ENCODE results near the gene THRA.

The THRA gene

GRCh38 chr17:40099619-40100418 lies 37.1 kb downstream of the THRA start:
- DNase-seq (ENCODE audit: low read depth), result no peak

- DNase-seq (ENCODE audit: low read depth), result no peak
Observed at GRCh38 chr17:40100419-40100668, 37.6 kb downstream of the THRA start, which contains the start of gene NR1D1. Gene NR1D1 (minus strand): TSS chr17:40100589. CDS start chr17:40100094, 495 bp downstream.

DNA sequence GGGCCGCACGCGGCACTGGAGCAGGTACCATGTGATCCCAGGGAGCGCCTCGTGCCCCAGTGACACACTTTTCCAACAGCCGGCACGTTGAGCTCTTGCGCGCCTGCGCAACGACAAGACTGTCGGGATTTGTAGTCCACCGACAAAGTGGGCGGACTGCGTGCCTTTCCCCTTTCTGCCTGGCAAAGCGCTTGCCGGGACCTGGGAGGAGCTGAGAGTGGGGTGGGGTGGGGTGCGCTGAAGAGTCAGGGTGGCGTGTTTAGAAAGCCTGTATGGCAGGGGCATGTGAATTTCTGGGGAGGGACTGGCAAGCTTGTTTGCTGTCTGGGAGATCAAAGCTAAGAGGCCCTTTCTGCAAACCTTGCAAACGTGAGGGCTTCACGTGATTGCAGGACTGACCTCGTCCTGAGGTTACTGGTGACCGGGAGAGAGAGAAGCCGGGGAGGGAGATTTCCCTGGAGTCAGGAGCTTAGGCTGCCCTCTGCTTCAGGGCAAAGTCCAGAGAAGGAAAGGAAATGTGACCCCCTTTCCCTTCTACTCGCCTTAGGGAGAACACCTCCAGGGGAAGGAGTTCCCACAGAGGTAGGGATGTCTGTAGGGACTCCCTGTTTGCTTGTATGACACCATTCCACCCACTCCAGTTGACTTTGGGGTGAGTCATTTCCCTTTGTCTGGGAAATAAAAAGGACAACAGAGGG lies 38.1 kb downstream of the THRA start:
- peak; percentile 85 for DNase-seq (ENCODE audit: low read depth)

DNA sequence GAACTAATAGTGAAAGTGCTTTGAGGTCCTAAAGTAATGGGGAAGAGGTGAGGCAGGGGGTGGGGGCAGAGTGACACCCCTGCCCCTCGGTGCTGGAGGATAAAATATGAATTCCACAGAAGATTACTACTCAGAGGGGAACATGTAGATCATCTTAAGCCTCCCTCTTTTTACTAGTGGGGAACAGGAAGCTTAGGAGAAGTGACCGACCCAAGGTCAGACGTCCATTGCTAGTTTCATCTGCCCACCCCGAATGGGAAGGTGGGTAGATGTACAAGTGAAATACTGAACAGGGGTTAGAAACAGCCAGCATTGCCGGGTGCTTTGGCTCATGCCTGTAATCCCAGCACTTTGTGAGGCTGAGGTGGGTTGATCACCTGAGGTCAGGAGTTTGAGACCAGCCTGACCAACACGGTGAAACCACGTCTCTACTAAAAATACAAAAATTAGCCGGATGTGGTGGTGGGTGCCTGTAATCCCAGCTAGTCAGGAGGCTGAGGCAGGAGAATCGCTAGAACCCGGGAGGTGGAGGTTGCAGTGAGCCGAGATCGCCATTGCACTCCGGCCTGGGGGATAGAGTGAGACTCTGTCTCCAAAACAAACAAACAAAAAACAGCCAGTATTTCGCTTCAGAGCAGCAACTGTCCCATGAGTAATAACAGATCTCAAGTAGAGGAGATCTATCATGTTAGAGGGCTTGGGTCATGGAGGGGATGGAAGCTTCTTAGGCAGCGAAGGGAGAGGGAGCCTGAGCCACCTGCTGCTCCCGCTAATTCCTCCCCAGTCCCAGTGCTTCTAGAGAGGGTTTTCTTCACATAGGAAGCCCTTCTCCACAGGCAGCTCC lies 38.8 kb downstream of the THRA start:
- no peak for DNase-seq (ENCODE audit: low read depth)

GRCh38 chr17:40103071-40103661 lies 40.4 kb downstream of the THRA start:
- no peak for DNase-seq (ENCODE audit: low read depth)

- no peak for DNase-seq (ENCODE audit: low read depth)
Observed at GRCh38 chr17:40103688-40104087, 40.9 kb downstream of the THRA start.

DNA sequence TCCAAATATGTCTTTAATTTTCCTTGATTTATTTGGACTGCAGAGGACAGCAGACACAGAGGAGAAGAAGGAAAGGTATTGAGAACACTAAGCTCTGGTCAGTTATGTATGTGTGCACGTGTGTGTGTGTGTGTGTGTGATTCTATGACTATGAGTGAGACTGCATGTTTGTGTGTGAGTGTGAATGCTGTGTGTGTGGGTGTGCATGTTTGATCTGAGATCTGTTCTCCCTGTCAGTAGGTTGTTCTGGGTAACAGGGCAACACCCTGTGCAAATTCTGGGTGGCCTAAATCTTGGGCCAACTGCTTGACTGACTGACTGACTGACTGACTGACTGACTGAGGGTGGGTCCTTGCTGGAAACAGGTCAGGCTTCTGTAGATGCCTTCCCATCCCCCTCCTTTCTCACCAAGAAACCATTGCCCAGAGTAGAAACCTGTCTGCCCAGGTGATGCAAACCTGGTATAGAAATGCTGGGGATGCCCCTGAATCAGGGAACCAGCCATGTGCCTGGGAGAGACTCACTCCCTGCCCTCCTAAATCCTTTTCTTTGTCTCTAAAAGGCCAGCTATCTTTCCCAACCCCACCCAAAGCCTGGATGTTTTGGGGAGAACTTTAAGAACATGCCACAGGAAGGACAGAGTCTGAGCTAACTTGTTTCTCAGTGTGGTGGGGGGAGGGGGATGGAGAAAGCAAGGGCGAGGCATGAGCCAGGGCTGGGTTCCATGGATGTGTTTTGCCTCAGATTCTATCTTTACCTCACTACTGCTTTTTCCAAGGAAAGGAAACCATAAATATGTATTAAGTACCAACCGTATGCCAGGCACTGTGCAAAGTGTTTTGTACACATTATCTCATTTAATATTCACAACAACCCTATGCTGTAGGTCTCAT lies 42.1 kb downstream of the THRA start:
- no peak for DNase-seq (ENCODE audit: low read depth)

- DNase-seq (ENCODE audit: low read depth), result no peak
Observed at GRCh38 chr17:40105861-40106759, 43.3 kb downstream of the THRA start.

GRCh38 chr17:40106760-40107521 lies 44.2 kb downstream of the THRA start:
- no peak for DNase-seq (ENCODE audit: low read depth)

GRCh38 chr17:40107522-40108174 lies 44.9 kb downstream of the THRA start:
- no peak for DNase-seq (ENCODE audit: low read depth)

DNA sequence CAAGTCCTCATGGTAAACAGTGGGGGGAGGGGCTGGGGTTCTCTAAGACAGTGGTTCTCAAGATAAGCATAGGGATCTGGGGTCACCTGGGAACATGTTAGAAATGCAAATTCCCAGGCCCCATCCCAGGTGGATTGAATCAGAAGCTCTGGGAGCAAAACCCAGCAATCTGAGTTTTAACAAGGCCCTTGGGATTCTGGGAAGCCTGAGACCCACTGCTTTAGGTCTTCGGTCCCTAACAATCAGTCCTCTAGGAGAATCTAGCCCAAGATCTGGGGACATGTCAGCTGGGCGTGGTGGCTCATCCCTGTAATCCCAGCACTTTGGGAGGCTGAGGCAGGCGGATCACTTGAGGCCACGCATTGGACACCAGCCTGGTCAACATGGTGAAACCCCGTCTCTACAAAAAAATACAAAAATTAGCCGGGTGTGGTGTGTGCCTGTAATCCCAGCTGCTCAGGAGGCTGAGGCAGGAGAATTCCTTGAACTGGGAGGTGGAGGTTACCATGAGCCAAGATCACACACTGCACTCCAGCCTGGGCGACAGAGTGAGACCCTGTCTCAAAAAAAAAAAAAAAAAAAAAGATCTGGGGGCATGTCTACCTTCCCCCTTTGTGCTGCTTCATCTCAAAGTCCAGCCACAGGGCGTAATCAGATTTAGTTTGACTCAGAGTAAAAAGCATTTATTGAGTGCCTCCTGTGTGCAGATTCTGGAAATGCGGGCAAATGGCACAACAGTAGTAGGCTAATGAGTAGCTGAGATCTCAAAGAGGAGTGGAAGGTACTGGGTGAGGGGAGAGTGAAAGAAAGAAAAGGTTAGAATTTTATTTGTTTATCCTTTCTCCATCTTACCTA lies 46.4 kb downstream of the THRA start:
- DNase-seq (ENCODE audit: low read depth), result no peak

GRCh38 chr17:40110026-40110845 lies 47.5 kb downstream of the THRA start:
- DNase-seq (ENCODE audit: low read depth), result no peak

DNA sequence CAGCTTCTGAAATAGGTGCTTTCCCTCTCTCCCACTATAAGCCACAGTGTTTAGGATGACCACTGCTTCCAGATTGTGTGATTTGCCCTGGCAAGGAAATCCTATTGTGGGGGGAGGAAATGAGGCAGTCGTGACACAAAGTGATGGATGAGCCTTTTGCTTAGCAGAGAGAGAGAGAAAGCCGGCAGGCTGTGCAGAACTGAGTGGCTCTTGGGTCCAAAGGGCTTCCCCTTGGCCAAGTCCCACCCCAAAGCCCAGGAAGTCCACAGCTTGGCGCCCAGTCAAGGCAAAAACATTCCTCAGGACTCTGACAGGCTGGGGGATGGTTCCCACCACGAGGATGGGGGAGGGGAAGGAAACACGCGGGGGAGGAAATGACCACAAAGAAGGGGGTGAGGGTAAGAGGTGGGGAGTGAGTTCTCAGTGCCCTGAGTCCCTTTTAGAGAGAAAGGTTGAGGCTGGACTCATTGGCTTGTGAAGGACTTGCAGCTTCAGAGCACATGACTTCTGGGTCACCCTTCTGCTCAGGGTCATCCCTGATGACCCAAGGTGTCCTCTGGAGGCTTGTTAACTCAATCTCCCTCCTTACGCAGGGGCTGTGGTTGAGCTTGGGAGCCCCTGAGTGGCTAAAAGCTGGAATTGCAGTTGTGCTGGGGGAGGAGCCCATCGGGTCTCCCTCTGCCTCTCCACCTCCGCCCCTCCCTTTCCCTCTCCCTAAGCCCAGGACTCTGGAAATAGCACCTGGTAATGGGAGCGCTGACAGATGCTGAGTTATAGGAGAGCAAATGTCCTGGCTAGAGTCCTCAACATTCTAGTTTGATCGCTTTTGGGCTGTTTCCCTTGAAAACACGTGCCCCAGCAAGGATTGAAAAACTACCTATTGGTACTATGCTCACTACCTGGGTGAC lies 48.7 kb downstream of the THRA start:
- peak; percentile 48 for DNase-seq (ENCODE audit: low read depth)

DNA sequence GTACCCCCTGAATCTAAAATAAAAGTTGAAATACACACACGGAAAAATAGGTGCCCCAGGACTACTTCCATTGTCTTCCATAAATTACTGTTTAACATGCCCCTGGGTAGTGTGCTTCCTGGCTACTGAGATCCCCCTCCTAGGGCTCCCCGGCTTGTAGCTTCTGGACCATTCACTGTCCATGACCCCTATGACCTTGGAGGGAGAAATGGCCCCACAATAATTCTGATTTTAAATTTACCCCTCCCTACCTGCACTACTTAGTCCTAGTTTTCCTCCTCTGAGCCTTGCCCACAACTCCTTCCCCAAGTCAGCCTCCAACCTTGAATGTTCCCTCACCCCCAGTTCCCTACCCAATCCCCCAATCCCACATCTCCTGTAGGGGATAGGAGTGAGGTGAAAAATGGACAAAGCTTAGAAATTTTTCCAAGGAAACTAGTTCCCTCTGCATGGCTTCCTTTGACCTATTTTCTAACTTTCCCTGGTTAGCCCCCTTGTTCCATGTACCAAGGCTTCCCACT lies 49.5 kb downstream of the THRA start:
- DNase-seq (ENCODE audit: low read depth), result no peak

- DNase-seq (ENCODE audit: low read depth), result no peak
Observed at GRCh38 chr17:40112718-40113109, 49.9 kb downstream of the THRA start.
